Measurements from ENCODE around the gene DCBLD1.

Gene DCBLD1

DNA sequence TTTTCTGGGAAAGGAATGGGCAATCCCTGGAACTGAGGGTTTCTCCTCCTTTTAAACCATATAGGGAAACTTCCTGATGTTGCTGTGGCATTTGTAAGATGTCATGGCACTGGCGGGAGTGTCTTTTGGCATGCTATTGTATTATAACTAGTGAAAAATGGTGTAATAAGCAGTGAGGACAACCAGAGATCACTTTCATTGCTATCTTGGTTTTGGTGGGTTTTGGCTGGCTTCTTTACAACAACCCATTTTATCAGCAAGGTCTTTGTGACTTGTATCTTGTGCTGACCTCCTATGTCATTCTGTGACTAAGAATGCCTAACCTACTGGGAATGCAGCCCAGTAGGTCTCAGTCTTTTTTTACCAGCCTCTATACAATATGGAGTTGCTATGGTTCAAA, 9.1 kb upstream of the DCBLD1 start:
- DNase-seq: no peak

DNA sequence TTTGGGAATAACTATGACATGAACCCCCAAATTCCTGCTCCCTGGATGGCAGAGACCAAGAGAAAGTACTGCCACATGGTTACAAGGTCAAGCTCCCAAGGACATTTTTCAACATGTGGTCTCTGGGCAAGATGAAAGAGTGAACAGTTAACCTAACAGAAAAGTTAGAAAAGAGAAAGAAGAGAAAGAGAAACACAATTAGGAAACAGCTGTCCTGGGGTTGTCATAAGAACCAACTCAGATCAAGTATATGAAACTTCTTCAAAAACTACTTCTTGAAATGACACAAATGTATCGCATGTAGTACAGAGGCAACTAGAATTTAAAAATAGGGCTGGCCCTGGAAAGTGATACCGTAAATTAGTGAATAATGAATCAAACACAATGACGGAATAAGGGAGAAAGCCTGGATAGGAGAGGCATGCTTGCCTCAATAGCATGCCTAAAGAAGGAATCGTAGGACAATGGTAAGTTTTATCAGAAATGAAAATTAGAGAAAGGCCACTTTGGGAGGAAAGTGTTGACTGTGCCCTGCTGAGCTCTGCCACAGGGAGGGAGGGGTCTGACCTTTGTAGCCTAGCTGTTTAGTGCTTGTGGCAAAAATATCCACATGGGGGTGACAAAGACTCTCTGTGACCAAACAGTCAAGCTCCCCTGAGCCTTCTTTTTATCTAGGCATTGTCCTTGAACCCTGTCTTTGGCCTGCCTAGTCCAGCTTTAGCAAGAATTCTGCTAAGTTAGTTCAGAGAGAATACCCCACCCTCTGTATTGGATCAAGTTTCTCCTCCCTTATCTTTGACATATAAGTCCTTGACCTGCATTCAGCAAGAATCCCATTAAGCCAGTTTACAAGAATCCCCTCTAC, 4.3 kb upstream of the DCBLD1 start:
- DNase-seq: no peak

DNA sequence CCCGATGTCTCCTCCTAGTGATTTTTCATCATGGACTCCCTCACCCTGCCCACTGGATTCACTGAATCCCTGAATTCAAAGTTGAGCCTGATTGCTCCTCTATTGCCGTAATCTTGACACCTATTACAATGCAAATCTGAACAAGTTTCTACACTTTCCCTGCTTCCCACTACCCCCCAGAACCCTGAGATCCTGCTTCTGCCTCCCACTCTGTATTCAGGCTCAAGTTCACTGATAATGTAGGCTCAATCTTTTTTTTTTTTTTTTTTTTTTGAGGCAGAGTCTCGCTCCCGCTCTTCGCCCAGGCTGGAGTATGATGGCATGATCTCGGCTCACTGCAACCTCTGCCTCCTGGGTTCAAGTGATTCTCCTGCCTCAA, 3.6 kb upstream of the DCBLD1 start:
- no peak for DNase-seq

DNA sequence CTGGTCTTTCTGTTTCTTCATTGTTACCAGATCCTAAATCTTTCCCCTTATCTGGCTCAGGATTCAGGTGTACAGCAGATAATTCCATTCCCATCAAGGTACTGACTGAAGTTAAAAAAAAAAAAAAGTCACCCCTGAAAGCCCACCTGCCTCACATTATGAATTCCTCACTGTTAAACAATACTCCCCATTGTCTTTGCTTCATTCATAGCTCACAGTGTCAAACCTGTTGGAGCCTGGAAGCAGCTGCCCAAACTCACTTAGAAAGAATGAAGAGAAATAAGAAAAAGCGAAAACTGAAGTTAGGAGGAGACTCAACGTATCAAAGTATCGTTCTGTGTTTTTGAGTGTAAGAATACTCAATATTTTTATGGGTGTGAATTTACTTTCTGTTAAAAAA, 1.8 kb upstream of the DCBLD1 start:
- DNase-seq: peak; percentile 69

DNA sequence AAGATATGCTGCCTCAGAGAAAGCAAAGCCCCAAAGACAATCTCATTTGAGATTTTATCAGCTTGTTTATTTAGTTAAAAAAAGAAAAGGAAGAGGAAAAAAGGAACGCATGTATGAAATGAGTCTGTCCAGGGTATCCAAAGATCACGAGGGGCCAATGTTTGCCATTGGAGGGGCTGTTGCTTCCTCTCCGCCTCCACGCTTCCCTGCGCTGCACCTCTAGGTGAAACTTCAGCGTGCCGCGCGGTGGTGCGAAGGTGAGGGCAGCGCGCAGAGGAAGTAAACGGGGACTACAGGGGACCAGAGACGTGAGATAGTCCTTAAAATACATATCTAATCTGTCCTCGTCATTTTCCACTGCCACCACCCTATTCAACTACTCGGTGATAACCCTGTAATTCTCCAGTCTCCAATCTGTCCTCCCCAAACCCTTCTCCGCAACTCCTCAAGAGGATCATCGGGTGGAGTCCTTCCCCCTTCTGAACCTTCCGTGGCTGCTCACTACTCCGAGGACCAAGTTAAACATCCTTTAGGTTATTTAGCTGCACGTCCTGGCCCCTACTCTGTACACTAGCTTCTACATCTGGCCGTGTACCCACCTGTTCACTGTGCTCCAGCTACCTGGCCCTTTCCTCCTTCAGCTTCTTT, 1.1 kb upstream of the DCBLD1 start:
- no peak for DNase-seq

DNA sequence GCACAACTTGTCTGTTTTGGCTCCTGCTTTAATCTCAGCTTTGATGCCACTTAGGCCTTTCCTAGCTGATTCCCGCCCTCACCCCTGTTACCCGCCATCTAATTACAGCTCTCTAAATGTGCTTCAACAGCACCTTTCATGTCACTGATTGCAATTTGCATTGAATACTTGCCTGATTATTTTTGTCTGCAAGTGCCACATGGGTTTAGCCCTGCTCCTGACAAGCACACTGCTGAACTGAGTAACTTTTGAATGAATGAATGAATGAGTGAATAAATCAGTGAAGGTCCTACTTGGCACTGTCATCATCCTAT, 591 bp upstream of the DCBLD1 start:
- DNase-seq: peak; percentile 49

DNA sequence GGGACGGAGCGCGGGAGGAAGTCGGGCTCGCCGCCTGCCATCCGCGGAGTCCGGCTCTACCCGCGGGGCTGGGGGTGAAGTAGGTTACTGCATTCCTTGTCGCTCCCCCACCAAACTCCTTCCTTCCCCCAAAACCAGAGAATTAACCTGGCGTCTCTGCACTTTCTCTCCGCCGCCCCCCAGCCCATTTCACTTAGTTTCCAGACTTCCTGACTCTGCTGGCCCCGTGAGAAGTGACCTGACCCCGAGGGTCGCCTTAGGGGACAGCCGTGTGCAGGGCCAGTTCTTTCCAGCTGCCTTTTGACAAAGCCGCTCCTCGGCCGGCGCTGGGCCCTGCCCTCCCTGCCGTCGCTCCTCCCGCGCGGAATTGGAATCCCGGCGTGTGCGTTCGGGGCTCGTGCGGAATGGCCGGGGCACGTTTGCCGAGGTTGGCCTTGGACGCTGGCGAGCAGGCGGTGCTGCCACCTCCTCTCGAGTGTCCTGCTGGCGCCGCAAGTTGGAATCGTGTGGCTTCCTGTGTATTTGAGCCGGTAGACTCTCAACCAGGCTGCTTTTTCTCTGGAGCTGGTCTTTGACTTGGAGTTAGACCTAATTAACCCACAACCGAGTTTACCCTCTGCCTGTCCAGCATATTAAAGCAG, 650 bp downstream of the DCBLD1 start:
- peak; percentile 60 for DNase-seq

DNA sequence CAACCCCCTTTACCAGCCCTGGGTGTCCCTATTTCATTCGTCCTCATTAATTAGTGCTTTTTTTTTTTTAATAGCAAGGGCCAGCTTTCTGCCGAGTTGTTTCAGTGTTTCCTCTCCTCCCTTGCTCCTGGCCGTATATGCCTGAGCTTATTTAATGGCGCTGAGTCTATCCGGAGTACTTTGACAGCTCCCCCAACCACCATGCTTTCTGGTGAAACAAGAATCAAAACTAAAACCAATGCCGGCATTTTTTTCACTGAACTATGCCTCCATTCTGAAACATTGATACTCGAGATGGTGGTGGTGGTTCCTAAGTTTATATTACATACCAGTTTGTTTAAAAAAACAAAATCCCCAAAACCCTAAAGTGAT, 1.2 kb downstream of the DCBLD1 start:
- DNase-seq: no peak

DNA sequence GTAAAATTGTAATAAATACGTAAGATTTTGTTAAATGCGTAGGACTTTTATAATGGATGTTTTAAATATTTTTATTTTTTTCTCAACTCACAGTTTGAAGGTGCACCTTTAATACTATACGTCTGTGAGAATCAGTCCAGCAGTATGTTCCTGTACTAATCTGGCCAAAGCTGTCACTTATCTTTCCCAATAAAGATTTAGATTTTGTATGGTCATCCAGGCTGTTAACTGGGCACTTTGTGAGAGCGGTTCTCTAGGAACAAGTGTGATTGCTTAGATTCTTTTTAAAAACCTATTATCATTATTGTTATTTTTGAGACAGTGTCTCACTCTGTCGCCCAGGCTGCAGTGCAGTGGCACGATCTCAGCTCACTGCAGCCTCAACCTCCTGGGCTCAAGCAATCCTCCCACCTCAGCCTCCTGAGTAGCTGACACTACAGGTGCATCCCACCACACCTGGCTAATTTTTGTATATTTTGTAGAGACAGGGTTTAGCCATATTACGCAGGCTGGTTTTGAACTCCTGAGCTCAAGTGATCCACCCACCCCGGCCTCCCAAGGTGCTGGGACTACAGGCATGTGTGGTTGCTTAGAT, 1.7 kb downstream of the DCBLD1 start:
- no peak for DNase-seq

DNA sequence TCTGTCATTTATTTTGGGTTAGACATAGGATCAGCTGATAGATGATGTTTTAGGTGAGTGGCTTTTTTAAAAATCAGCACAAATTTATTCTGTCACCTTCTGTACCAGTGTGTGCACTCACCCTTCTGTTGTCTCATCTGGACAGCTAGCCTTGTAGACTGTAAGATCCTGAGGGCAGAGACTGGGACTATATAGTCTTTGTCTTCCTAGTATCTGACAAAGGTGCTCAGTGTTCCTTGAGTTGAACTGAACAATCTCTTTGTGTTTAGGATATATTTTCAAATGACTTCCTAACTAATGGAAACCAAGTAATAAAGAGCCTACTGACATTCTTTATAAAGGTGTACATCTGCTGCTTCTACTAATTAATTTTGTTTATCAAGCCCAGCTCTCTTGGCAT, 3.0 kb downstream of the DCBLD1 start:
- DNase-seq: no peak

DNA sequence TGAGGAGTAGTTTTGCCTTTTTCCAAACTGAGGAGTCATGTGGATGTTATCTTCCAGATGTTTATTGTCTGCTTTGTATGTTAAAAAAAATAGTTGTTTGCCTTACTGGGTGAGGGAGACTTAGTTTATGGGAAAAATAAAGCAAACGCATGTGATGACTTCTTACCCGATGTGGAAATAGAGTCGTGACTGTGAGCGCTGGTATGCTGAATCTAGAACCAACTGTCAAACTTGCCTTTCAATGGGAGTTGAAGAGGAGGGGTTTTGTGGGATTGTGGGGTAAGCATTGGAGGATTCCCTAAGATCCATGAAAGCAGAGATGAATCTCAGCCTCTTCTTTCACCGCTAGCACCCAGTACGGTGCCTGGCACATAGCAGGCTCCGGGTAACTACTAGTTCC, 5.3 kb downstream of the DCBLD1 start:
- DNase-seq: no peak

DNA sequence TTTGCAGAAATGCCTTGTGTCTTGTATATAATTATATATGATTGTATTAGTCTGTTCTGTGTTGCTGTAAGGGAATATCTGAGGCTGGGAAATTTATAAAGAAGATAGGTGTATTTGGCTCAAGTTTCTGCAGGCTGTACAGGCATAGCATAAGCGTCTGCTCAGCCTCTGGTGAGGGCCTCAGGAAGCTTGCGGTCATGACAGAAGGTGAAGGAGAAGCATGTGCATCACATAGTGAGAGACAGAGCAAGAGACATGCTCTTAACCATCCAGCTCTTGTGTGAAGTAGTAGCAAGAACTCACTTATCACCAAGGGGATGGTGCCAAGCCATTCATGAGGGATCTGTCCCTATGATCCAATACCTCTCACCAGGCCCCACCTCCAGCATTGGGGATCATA, 6.5 kb downstream of the DCBLD1 start:
- DNase-seq: no peak

DNA sequence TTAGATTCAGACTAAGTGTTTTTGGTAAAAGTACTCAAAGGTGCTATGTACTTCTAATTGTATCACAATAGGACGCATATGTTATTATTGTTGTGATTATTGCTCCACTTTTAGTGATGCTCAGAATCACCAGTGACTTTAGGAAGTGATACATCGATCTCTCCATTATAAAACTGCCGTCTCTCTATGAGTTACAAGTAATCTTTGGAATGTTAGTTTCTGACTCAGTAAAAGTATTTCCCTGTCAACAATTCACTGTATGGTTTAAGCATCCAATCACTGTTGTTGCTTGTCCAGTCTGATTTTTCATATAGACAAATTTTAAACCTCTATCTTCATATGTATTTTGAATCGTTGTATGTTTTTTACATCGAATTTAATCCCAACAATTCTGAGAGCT, 9.4 kb downstream of the DCBLD1 start:
- DNase-seq: no peak

DNA sequence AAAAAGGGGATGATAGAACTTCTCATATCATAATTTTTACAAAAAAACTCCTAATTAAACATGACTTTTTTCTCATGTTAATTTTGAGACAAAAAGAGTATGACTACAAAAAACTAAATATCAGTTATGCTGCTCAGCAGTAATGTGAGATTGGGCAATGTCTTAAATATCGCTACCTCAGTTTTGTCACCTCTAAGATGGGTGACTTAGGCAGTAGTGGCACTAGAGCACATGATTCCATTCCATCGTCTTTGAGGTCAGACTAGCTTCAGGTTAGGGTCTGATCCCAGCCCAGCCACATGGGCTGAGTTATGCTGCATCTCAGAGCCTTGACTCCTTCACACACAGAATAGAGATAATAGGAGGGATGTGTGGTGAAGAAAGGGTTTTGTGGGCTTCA, 11.0 kb downstream of the DCBLD1 start:
- DNase-seq: no peak

DNA sequence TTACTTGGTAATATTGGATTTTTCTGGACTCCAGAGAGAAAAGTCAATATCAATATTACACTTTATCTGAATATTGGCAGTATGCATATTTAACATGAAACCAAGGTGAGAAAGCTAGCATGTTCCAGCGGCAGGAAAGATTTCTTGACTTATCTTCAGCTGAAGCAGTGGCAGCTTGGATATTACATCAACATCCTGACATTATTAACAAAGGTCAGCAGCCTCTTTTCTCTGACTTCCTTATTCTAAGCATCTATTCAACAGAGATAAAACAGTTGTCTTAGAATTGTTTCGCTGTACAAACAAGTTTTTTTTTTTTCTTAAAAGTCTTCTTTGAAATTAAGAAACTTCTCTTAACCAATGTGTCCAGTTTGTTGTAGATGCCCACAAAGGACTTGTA, 11.8 kb downstream of the DCBLD1 start:
- DNase-seq: no peak

DNA sequence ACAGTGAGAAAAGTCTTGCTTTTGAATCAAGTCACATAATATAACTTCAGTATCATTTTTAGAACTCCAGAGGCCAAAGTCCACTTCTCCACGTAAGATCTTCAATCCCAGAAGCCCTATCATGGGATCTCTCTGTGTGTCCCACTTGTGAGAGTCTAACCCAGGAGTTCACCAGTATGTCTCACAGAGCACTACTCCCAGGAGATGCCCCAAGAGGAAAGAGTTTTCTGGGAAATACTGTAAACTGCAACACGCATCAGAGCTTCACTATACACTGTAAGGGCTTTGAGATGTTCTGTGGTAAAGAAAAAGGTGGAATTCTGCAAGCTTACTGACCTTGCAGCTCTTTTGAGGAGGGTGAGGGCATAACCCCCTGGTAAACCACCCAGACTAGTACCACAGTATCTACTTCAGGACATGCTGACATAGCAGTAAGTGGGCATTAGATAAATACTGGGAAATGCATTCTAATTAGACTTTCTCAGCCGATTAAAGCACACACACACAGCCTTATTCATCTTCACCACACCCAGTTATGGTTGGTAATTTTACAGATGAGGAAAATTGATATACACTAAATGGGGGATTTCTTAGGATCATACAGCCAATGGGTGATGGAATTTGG, 12.3 kb downstream of the DCBLD1 start:
- no peak for DNase-seq

DNA sequence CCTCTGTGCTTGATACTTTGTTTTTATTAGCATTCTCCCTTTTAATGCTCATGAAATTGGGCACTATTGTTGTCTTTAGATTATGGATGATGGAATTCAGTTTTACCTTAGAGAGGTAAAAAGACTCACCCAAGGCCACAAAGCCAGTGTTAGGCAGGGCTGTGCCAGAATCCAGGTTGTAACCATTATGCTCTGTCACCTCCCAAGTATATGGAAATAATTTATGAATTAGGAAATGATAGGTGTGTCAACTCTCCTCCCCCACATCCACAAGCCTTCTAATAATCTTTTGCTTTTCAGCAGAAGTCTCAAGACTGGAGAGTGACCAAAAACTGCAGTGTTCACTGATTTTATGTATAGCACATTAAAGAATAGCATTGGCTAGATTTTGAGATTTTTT, 13.0 kb downstream of the DCBLD1 start:
- no peak for DNase-seq

DNA sequence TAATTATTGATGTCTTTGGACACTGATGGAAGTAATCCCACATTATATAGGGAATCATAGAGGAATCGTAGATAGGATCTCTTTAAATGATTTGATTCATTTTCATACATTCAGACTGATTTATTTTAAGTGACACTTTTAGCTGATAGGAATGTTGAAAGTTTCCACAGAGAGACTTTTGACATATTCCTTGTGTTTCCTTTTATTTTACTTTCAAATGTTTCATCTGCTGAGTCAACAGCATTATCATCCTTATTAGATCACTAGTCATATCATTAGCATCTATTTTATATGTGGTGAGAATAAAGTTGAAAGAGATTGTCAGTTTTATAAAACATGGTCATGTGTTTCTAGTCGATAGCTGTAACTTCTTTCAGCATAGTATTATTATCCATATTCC, 13.4 kb downstream of the DCBLD1 start:
- DNase-seq: no peak

DNA sequence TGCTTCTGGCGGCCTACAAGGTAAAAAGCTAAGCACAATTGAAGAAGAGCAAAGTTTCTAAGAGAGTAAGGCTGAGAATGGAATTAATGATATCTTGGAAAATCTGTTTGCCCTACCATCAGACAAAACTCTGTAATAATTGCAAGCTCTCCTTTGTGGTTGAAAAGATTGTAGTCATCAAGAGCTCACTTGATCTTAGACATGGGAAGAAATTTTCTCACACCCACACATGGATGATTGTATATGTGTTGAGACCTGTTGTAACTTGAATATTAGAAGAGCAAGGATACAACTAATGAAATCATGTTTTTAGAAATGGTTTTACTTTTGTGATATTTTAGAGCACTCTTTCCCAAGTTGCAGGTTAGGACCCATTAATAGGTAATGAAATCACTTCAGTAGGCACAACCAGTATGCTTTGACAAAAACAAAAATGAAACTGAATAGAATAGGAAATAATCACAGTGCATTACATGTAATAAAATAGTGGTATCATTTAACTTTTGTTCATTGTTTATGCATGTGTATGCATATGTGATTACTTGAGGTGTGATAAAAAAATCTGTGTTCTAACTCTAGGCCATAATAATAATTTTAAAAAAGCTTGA, 14.0 kb downstream of the DCBLD1 start:
- no peak for DNase-seq

DNA sequence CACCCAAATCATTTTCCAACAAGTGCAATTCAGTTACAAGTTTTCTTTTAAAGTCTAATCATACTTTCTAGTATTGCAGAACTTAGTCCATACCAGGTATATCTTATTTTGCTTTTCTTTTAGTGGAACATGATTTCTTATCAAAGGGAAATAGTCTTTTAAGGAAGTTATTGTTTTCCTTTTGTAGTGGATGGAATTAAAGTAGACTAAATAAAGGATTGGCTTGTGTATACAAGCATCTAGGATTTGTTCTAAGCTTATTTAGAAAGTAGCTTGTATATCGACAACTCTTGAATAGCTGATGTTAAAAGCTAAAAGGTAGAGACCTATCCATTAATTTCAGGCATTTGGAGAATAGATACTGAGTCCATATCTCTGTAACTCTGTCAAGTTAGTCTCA, 14.8 kb downstream of the DCBLD1 start:
- DNase-seq: no peak

DNA sequence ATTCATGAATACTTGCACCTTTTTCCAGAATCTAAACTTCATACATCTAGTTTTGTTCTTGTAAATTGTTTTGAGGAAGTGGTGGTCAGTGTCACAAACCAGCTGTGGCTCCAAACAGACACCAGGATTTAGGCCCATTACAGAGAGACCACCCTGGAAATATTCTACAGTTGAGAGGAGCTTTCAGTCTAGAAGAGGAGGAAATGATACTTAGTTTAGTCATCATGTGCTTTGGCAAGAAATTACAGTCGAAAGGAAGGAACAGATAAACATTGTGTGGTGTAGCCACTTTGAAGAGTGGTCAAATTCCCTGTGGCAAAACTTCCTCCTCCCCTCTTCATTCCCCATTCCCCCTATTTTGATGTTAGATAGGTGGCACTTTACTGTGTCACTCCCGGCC, 15.7 kb downstream of the DCBLD1 start:
- no peak for DNase-seq

DNA sequence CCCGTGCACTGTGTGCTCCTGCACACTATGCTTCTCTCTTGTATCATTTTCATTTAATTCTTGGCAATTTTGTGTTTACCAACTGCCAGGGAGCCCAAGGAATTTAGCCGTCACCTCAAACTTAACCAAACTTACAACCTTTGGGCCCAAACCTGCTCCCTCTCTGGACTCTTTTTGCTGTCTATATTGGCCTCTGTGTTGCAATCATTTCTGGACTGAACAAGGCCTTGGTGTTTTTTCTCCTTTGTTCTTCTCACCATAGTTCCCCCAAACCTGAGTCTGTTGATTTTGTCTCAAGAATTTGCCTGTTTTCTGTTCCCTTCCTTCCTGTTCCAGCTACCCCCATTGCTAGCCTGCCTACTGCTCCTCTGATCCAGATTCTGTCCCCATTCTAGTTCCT, 19.2 kb downstream of the DCBLD1 start:
- no peak for DNase-seq

DNA sequence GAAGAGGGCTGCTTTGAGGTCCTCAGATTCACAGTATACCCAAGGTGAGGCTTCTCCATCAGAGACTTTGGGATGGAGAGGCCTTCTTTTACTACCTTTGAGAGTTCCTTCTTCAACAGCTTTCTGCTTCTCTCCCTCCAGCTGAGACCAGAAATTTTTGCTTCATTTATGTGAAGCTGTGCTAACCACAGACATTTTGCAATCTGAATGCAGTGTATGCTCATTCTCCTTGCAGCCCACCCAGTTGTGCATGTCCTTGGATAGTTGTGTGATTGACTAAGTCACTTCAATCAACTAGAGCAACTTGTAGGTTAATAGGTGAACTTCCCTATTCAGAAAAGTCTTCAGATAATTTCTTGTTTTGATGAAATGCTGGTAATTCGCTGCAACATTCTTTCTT, 20.1 kb downstream of the DCBLD1 start:
- DNase-seq: no peak
